GM19023 (cell line): ENCODE measurements around the gene AQP7.
"Not testable (repeated sequence)": the region's sequence is repeated elsewhere in the genome, so short reads cannot be mapped to it uniquely, and the experiment has no call there.

Experiments
- ATAC-seq: cut with Tn5 transposase; IDR thresholded peaks from one replicate; pipeline ENCODE4 v1.9.1; 2021; ENCODE audit warnings: mild to moderate bottlenecking, moderate library complexity; ENCODE audit not compliant: unreplicated experiment

The AQP7 gene

DNA sequence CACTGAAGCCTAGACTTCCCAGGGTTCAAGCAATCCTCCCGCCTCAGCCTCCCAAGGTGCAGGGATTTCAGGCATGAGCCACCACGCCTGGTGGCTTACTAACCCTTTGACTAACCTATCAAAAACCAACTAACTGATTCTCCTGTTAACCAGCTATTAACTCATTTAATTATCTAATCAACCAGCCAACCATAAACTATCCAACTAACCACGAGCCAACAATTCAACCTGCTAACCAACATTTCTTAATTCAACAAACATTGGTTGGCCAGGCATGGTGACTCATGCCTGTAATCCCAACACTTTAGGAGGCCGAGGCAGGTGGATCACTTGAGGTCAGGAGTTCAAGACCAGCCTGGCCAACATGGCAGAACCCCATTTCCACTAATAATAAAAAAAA is 3.3 kb downstream of the AQP7 start:
- not testable (repeated sequence) for ATAC-seq

DNA sequence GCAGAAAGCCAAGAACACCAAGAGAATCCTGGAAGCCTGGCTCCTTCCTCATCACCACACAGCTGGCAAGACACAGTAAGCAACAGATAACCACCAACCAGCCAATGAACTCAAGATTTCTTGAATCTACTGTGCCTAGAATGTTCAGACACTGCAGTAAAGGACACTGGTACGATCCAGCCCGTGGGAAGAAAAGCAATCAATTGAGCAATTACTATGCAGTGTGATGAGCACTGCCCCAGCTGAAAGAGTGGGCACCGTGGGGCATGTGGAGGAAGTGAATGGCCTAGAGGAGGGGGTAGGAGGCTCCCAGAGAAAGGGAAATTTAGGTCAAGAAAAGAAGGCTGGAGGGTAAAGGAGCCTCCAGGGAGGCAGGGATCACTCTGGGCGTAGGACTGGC is 4.6 kb downstream of the AQP7 start:
- ATAC-seq, result not testable (repeated sequence)

- ATAC-seq, result not testable (repeated sequence)
Measured at GRCh38 chr9:33395159-33395879, 7.0 kb downstream of the AQP7 start.

DNA sequence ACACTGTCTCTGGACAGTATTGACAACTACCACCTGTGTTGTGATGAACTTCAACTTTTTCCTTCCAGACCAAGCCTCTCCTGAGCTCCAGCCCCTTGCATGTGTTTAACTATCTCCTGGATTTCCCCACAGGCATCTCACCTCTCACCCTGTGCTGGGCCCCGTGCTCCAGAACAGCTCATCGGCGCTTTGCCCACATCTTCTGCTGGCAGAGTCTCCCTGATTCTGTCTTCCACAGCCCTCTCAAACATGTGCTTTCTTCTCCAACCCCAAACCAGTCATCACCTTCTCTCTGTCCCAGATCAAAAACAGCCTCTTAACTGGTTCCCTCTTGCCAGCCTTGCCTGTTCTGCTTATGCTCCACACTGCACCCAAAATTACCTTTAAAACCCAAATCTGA is 8.4 kb downstream of the AQP7 start:
- not testable (repeated sequence) for ATAC-seq

DNA sequence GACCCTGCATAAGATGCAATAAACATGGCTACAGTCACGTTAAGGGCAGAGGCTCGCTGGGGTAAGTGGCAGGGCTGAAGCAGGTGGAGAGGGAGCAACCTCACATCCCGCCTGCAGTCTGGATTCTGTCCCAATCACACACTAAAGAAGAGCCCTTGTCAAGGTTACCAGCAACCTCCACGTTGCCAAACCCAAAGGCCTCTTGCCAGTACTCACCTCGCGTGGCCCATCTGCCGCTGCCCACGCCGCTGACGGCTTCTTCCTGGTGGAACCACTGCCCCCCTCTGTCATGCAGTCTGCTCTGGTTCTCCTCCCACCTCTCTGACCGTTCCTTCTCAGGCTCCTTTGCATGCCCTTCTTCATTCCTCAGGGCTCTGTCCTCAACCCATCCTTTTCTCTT is 8.8 kb downstream of the AQP7 start:
- ATAC-seq, result no peak

DNA sequence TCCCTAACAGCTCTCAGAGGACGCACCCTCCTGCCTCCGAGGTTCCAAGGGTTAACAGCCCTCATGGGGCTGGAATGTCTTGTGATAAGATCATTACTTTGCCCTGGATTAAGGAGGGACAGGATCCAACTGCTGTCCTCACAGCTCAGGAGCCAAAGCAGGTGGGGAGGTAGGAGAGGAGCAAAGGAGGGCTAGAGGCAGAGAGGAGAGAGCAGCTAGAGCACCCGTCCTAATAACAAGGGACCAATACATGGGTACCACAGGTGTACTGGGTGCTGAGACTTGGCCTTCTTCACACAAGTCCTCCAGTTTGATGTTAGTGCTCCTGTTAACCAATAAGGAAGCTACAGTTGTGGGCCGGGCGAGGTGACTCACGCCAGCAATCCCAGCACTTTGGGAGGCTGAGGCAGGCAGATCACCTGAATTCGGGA is 9.8 kb downstream of the AQP7 start:
- not testable (repeated sequence) for ATAC-seq

DNA sequence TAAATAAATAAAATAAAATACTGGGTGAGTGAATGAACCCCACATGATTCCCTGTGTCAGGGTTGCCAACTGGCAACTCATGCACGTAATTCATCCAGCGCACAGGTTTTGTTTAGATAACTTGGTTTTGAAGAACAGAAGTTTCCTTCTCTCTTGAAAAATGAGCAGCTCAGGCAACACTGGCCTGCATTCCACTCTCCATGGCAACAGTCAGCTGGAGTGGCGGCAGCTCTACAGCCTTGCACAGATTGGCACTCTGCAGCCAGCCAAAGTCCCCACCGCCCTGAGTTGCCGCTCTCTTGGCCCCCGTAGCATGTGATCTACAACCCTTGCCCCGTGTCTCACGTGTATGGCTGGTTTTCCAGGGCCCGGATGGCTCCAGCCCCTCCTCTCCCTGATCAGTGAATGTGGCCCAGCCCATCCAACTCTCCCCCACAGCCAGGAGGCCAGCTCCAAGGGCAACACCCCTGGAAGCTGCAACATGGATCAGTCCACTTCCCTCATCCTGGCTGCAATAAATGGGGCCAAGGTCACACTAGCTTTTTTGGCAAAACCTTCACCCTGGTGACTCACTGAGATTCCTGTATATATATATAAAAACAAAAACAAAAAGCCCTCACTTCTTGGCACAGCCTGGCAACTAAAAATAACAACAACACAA is 11.1 kb downstream of the AQP7 start:
- not testable (repeated sequence) for ATAC-seq

DNA sequence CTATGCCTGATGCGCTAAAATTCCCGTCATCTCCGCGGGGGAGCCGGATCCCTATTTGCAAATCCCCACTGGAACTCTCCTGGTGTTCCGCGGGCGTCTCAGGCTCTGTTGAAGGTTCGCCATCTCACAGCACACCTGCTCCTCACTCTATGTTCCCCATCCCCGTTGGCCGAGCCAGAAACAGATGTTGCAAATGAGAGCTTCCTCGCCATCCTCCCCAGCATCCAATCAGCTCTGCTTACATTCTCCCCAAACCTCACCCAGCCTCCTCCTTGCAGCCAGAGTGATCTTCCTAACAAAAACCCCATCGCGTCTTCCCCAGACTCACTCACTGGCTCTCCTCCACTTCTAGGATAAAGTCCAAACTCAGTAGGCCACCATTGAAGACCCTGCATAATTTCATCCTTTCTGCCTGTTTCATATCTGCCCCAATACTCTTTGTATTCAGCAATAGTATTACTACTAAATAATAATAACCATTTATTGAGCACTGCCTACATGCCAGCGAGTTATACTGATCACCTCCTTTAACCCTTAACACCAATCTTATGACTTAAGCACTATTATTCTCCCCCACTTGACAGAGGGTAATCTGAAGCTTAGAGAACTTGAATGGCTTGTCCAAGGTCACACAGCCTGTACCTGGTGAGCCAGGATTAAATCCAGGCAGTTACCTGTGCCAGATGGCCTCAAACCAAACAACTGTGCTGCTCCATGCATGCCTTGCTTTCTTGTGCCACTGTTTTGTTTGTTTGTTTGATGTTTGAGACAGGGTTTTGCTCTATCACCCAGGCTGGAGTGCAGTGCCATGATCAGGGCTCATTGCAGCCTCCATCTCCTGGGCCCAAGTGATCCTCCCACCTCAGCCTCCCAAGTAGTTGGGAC is 14.0 kb downstream of the AQP7 start:
- no peak for ATAC-seq

DNA sequence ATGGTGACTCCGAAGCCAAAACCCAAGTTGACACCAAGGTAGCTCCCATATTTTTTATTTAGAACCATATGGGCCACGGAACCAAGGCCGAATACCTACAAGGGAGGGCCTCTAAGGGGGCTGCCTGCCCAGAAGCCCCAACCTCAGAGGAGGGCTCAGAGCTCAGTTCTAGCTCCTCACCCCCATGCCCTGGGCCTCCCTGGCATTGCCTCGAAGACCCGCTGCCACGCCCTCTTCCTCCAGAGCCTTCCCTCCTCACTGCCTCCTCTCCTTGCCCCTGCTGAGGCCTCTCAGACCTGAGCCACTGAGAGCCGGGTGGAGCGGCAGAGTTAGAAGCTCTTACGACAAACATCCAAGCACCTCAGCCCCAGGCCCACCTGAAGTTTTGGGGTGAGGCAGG is 15.4 kb downstream of the AQP7 start:
- not testable (repeated sequence) for ATAC-seq

DNA sequence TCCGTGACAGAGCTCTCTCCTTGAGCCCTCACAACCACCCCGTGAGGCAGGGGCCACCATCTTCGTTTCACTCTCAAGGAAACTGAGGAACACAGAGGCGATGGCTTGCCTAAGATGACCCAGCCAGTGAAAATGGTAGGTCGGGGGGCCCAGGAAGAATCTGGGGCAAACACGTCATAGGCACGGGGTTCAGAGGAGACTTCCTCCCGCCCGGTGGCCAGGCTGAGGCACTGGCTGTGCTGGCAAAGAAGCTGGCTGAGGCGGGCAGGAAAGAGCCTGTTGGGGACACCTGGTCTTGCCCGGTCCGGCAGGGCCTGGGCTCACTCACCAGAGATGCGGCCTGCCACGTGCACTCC is 15.7 kb downstream of the AQP7 start:
- not testable (repeated sequence) for ATAC-seq

- ATAC-seq, result not testable (repeated sequence)
Measured at GRCh38 chr9:33385979-33386640, 16.3 kb downstream of the AQP7 start.

GRCh38 chr9:33385536-33385935 is 16.8 kb downstream of the AQP7 start:
- not testable (repeated sequence) for ATAC-seq

DNA sequence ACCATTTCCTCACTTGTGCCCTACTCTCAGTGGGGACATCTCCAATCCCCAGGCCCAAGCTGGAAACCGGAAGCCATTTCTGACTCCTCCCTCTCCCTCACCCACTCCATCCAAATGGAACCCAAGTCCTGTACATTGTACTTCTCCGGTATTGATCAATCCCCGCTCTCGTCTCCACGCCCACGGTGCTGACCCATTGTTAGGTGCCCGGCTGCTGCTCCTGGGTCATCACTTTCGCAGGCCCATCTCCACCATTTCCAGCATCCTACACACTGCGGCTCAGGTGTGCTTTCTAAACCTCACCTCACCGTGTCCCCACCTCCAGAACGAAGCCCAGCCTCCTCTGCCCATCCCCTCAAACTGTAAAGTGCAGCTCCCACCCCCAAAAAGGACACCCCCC is 19.0 kb downstream of the AQP7 start:
- not testable (repeated sequence) for ATAC-seq

DNA sequence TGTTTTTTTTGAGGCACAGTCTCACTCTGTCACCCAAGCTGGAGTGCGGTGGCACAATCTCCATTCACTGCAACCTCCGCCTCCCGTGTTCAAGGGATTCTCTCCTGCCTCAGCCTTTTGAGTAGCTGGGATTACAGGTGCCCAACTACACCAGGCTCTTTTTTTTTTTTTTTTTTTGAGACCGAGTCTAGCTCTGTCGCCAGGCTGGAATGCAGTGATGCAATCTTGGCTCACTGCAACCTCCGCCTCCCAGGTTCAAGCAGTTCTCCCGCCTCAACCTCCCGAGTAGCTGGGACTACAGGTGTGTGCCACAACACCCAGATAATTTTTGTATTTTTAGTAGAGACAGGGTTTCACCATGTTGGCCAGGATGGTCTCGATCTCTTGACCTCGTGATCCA is 20.0 kb downstream of the AQP7 start:
- ATAC-seq, result not testable (repeated sequence)

GRCh38 chr9:33381231-33381791 is 21.1 kb downstream of the AQP7 start:
- no peak for ATAC-seq

- no peak for ATAC-seq
Measured at GRCh38 chr9:33380390-33381094, 21.8 kb downstream of the AQP7 start.

DNA sequence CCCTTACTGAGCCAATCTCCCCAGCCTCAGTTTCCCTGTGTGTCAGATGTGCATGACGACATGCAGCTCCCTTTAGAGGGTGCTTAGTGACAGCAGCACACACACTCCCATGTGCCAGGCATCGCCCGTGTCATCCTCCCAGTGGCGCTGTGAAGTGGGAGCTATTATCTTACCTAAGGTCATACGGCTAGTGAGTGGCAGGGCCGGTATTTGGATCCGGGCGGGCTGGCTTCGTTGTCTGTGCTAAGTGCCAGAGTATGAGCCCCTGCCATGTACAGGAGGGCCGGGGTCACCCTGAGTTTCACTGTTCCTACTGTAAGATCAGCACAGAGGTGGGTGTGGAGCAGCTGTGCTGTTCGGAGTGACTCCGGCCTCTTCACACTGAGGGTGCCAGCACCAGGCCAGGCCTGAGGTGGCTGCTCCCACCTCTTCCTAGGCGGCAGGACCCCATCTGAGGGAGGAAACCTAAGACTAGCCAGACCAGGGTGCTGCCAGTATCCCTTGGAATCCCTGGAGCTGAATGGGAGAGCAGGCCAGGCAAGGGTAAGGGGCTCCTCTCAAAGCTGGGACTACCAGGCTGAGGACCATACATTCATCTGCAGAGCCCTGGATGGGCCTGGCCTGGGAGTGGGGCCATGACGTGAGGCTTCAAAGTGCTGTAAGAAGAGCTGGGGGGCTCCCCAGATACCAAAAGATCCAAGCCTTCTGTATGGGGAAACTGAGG is 22.5 kb downstream of the AQP7 start:
- ATAC-seq, result no peak

DNA sequence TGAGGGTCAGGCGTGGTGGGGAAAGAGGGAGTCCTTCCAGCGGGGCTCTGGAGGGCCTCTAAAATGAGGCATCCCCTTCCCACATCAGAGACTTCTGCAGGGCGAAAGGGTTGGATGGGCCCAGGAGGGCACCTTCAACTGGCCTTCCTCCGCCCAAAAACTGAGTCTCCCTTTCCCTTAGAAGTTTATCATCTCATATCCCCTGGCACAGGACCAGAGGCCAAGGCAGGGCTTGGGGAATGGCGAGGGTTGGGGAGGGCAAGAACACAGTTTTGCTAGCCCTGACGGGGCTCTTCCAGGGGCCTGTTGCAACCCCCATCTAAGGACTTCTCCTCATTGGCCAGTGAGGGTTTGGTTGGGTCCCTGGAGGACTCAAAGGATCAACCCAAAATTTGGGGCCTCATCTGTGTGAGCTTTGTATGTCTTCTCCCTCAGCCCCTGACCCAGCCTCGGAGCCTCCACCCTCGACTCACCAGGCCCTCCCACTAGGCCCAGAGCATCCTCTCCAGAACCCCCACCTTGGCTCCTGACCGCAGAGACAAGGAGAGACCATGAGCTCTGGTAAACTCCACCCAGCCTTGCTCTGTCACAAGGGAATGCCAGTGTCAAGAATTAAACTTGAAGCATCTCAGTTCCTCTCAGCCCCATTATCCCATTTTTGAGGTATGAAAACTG is 24.1 kb downstream of the AQP7 start:
- ATAC-seq, result no peak
